Caco-2 (cell line): ENCODE measurements around the gene GPR155. TPM values are rescaled to one million over a fixed set of nuclear protein-coding genes. Genes with fewer than 3 reads are reported as not detected.
"Not testable (repeated sequence)": the region's sequence is repeated elsewhere in the genome, so short reads cannot be mapped to it uniquely, and the experiment has no call there.

Source experiments
- BruUV-seq: library from RNA; stranded (reverse); fragments of 400-500 nt; replicated peaks from 2 replicates; lab custom pipeline; 2021; lab: Mats Ljungman, UMichigan
- CTCF ChIA-PET: fragments of 300-600 bp; sonication (Branson Sonifier 250); formaldehyde crosslinking; loops from one replicate; lab custom pipeline; 2022; ENCODE audit warnings: antibody characterized with exemption; lab: Charles Lee
- POLR2A ChIA-PET: fragments of 300-600 bp; sonication (Branson Sonifier 250); formaldehyde crosslinking; loops from one replicate; lab custom pipeline; 2022; ENCODE audit warnings: antibody characterized with exemption; lab: Charles Lee
- DNase-seq, 2 experiments: peaks; one replicate each; pipeline versions ENCODE4 v3.0.0 to v3.0.0-alpha.2; 2020 to 2022
- H3K27me3 ChIP-seq: replicated peaks from 2 replicates; pipeline ENCODE4 v1.6.0; 2011; ENCODE audit warnings: low read length; ENCODE audit not compliant: control insufficient read depth, insufficient read depth
- H3K36me3 ChIP-seq: 2 replicates; pipeline ENCODE4 v1.5.1; 2011; ENCODE audit warnings: low read length; ENCODE audit not compliant: control insufficient read depth, insufficient read depth
- H3K4me1 ChIP-seq: fragments of 250-450 bp; sonication (Bioruptor Pico); 2 replicates; pipeline ENCODE4 v1.5.1; 2020; ENCODE audit warnings: mild to moderate bottlenecking
- H3K4me3 ChIP-seq: 2 replicates; pipeline ENCODE4 v1.5.1; 2011; ENCODE audit warnings: low read depth, mild to moderate bottlenecking, control low read depth, low read length
- H3K9me3 ChIP-seq: fragments of 250-450 bp; sonication (Bioruptor Pico); 2 replicates; pipeline ENCODE4 v1.5.1; 2020; ENCODE audit warnings: mild to moderate bottlenecking, moderate library complexity
- H3K27ac Mint-ChIP-seq: one replicate; pipeline ENCODE4 v1.8.0; 2022; ENCODE audit warnings: mixed read lengths; ENCODE audit not compliant: unreplicated experiment
- H3K27me3 Mint-ChIP-seq: one replicate; pipeline ENCODE4 v1.8.0; 2022; ENCODE audit warnings: mixed read lengths; ENCODE audit not compliant: insufficient read depth, unreplicated experiment
- H3K36me3 Mint-ChIP-seq: one replicate; pipeline ENCODE4 v1.8.0; 2022; ENCODE audit warnings: mild to moderate bottlenecking, mixed read lengths; ENCODE audit not compliant: insufficient read depth, unreplicated experiment
- H3K4me1 Mint-ChIP-seq: one replicate; pipeline ENCODE4 v1.8.0; 2022; ENCODE audit warnings: low read depth, mixed read lengths; ENCODE audit not compliant: unreplicated experiment
- H3K4me3 Mint-ChIP-seq: one replicate; pipeline ENCODE4 v1.8.0; 2022; ENCODE audit warnings: mild to moderate bottlenecking, moderate library complexity, mixed read lengths; ENCODE audit not compliant: unreplicated experiment
- H3K9me3 Mint-ChIP-seq: one replicate; pipeline ENCODE4 v1.8.0; 2022; ENCODE audit warnings: mixed read lengths; ENCODE audit not compliant: unreplicated experiment
- CTCF ChIP-seq, 2 experiments: fragments of 200-600 bp in 1 of 2; IDR thresholded peaks; 1 replicate in 1 of 2; 2 replicates in 1 of 2; pipeline versions ENCODE4 v1.5.1 to v1.8.0; 2011 to 2022; ENCODE audit warnings: antibody characterized with exemption in 1 of 2, control low read depth in 1 of 2, inconsistent platforms in 1 of 2, low read depth in 1 of 2, low read length in 1 of 2, mild to moderate bottlenecking in 1 of 2, moderate library complexity in 1 of 2; ENCODE audit not compliant: insufficient read depth in 1 of 2, severe bottlenecking in 1 of 2, unreplicated experiment in 1 of 2
- intact Hi-C: fragments of 100-400 bp; cut with micrococcal nuclease; formaldehyde crosslinking; loops from one replicate; pipeline ENCODE4 v1.10.0; 2022; ENCODE audit not compliant: unreplicated experiment
- total RNA-seq: library from RNA; stranded (reverse); gene quantifications from 2 replicates; pipeline ENCODE4 v1.2.3, GENCODE V29; 2022

Gene GPR155
- total RNA-seq, 1 experiment from 2014 or later, result 1.0 TPM

- BruUV-seq, result TSS peak; percentile 93
- TF ChIP-seq CTCF (IDR thresholded peaks at IDR 0.05; ENCODE audit: insufficient read depth in 1 of 2, low read depth in 1 of 2, low read length in 1 of 2, severe bottlenecking in 1 of 2, unreplicated experiment in 1 of 2), result no peak
- Mint-ChIP-seq H3K36me3 (no peaks in the 10 kb centered on the region), H3K27me3 (peaks cover 12% of the 10 kb centered on the region), H3K27ac (peak overlapping the region; percentile 74), H3K4me3 (peak overlapping the region; percentile 84), H3K4me1 (peaks cover 4% of the 10 kb centered on the region), H3K9me3 (peaks cover 10% of the 10 kb centered on the region)
- Histone ChIP-seq H3K4me1 (peaks cover 14% of the 10 kb centered on the region), H3K4me3 (peak overlapping the region; percentile 94), H3K27me3 (no peaks in the 10 kb centered on the region), H3K9me3 (no peaks in the 10 kb centered on the region), H3K36me3 (no peaks in the 10 kb centered on the region)
- CTCF ChIA-PET, result no interaction called here
- intact Hi-C loops, result loop anchor here (1.0 to 2.0 kb wide), 3 partner anchors 25 to 60 kb away; no protein-coding TSS in a partner anchor
- no peak for DNase-seq
- POLR2A ChIA-PET, result interaction anchor here (2.2 kb wide), 1 partner anchor 59 kb away, joined by 7 read pairs; no protein-coding TSS in a partner anchor
Measured at GRCh38 chr2:174487820-174488162, 962 bp upstream of the GPR155 start.

GRCh38 chr2:174487108-174487819, 435 bp upstream of the GPR155 start:
- peak; percentile 97 to 100 for DNase-seq
- Mint-ChIP-seq H3K4me3 (peak overlapping the region; percentile 84), H3K27me3 (peaks cover 12% of the 10 kb centered on the region), H3K36me3 (no peaks in the 10 kb centered on the region), H3K4me1 (peaks cover 4% of the 10 kb centered on the region), H3K9me3 (peaks cover 10% of the 10 kb centered on the region), H3K27ac (peak overlapping the region; percentile 74)
- BruUV-seq, result no TSS peak
- no peaks in the 10 kb centered on the region for H3K36me3 ChIP-seq
- CTCF ChIA-PET, result interaction anchor here (0.6 to 3.2 kb wide), 4 partner anchors 22 to 1025 kb away, joined by 3 to 16 read pairs (median 6); no protein-coding TSS in a partner anchor
- no peaks in the 10 kb centered on the region for H3K27me3 ChIP-seq
- no peak for TF ChIP-seq CTCF (IDR thresholded peaks at IDR 0.05; ENCODE audit: insufficient read depth in 1 of 2, low read depth in 1 of 2, low read length in 1 of 2, severe bottlenecking in 1 of 2, unreplicated experiment in 1 of 2)
- POLR2A ChIA-PET, result interaction anchor here (0.6 to 2.2 kb wide), 2 partner anchors 60 to 1886 kb away, joined by 3 to 7 read pairs; no protein-coding TSS in a partner anchor
- H3K4me3 ChIP-seq, result peak overlapping the region; percentile 94
- intact Hi-C loops, result loop anchor here (1.0 to 2.0 kb wide), 3 partner anchors 24 to 60 kb away; no protein-coding TSS in a partner anchor
- H3K4me1 ChIP-seq, result peaks cover 14% of the 10 kb centered on the region
- H3K9me3 ChIP-seq, result no peaks in the 10 kb centered on the region

GRCh38 chr2:174485788-174486562, 854 bp downstream of the GPR155 start:
- POLR2A ChIA-PET, result interaction anchor here (0.6 to 2.2 kb wide), 2 partner anchors 61 to 1887 kb away, joined by 3 to 7 read pairs; no protein-coding TSS in a partner anchor
- intact Hi-C loops, result loop anchor here (2.0 kb wide), 1 partner anchor 23 kb away; no protein-coding TSS in a partner anchor
- DNase-seq, result peak; percentile 41 to 47
- Mint-ChIP-seq H3K4me3 (peak overlapping the region; percentile 84), H3K36me3 (no peaks in the 10 kb centered on the region), H3K27ac (no peak overlapping the region), H3K9me3 (peaks cover 10% of the 10 kb centered on the region), H3K27me3 (peaks cover 8% of the 10 kb centered on the region), H3K4me1 (peaks cover 4% of the 10 kb centered on the region)
- CTCF ChIA-PET, result interaction anchor here (0.6 to 3.2 kb wide), 6 partner anchors 21 to 1024 kb away, joined by 3 to 16 read pairs (median 4); no protein-coding TSS in a partner anchor
- TSS peak; percentile 32 for BruUV-seq
- TF ChIP-seq CTCF (IDR thresholded peaks at IDR 0.05; ENCODE audit: insufficient read depth in 1 of 2, low read depth in 1 of 2, low read length in 1 of 2, severe bottlenecking in 1 of 2, unreplicated experiment in 1 of 2), result no peak
- Histone ChIP-seq H3K4me3 (peak overlapping the region; percentile 94), H3K27me3 (no peaks in the 10 kb centered on the region), H3K4me1 (peaks cover 14% of the 10 kb centered on the region), H3K36me3 (no peaks in the 10 kb centered on the region), H3K9me3 (no peaks in the 10 kb centered on the region)

- not testable (repeated sequence) for BruUV-seq
Measured at GRCh38 chr2:174485045-174485444, 1.8 kb downstream of the GPR155 start.

More at GRCh38 chr2:174485045-174485444, 1.8 kb downstream of the GPR155 start:
- H3K4me1 Mint-ChIP-seq, H3K27me3 Mint-ChIP-seq, intact Hi-C loops, H3K36me3 Mint-ChIP-seq, H3K4me3 ChIP-seq, POLR2A ChIA-PET, H3K9me3 ChIP-seq, H3K9me3 Mint-ChIP-seq, DNase-seq, H3K4me3 Mint-ChIP-seq, H3K36me3 ChIP-seq, H3K27ac Mint-ChIP-seq, H3K27me3 ChIP-seq: not testable (repeated sequence)
- CTCF ChIA-PET, result interaction anchor here (2.1 to 3.2 kb wide), 2 partner anchors 22 to 62 kb away, joined by 7 to 16 read pairs; no protein-coding TSS in a partner anchor
- peaks cover 14% of the 10 kb centered on the region for H3K4me1 ChIP-seq
